Brain pericyte (primary cell): Measurements from ENCODE around the gene PAOX.
"Not testable (repeated sequence)": the region's sequence is repeated elsewhere in the genome, so short reads cannot be mapped to it uniquely, and the experiment has no call there.

Experiments used
- DNase-seq: peaks from one replicate; pipeline ENCODE4 v3.0.0-alpha.2; 2012; ENCODE audit warnings: low read depth, low spot score

PAOX gene

GRCh38 chr10:133364645-133365431, 14.2 kb upstream of the PAOX start:
- no peak for DNase-seq

GRCh38 chr10:133365461-133366129, 13.5 kb upstream of the PAOX start:
- no peak for DNase-seq

- DNase-seq, result no peak
Measured at GRCh38 chr10:133366130-133366478, 13.0 kb upstream of the PAOX start.

- DNase-seq, result no peak
Measured at GRCh38 chr10:133366751-133367150, 12.3 kb upstream of the PAOX start.

GRCh38 chr10:133367461-133367860, 11.6 kb upstream of the PAOX start:
- not testable (repeated sequence) for DNase-seq

GRCh38 chr10:133368153-133368552, 10.9 kb upstream of the PAOX start:
- no peak for DNase-seq

GRCh38 chr10:133370030-133370786, 8.9 kb upstream of the PAOX start:
- DNase-seq, result no peak

GRCh38 chr10:133372507-133372906, 6.6 kb upstream of the PAOX start:
- DNase-seq, result no peak

GRCh38 chr10:133373174-133374090, 5.6 kb upstream of the PAOX start, which contains the start of gene ECHS1:
Gene ECHS1, minus strand, starts transcription at chr10:133373354. Its CDS starts 21 bp downstream, at chr10:133373333.
- peak; percentile 70 for DNase-seq

- DNase-seq, result no peak
Measured at GRCh38 chr10:133375357-133376115, 3.5 kb upstream of the PAOX start.

- not testable (repeated sequence) for DNase-seq
Measured at GRCh38 chr10:133376183-133376582, 2.9 kb upstream of the PAOX start.

GRCh38 chr10:133377025-133377817, 1.8 kb upstream of the PAOX start:
- no peak for DNase-seq

- DNase-seq, result no peak
Measured at GRCh38 chr10:133377818-133378250, 1.2 kb upstream of the PAOX start.

- no peak for DNase-seq
Measured at GRCh38 chr10:133378251-133379096, 588 bp upstream of the PAOX start.

GRCh38 chr10:133379801-133380666, 972 bp downstream of the PAOX start:
- DNase-seq, result no peak

- DNase-seq, result no peak
Measured at GRCh38 chr10:133381036-133381435, 2.0 kb downstream of the PAOX start.

- DNase-seq, result no peak
Measured at GRCh38 chr10:133383551-133383950, 4.5 kb downstream of the PAOX start.

GRCh38 chr10:133384071-133384470, 5.0 kb downstream of the PAOX start:
- no peak for DNase-seq
